ENCODE results near the gene MPEG1. TPM values are rescaled to one million over a fixed set of nuclear protein-coding genes. Genes with fewer than 3 reads are reported as not detected.
A peak's percentile ranks its signal among the peaks of the same experiment; 100 is the strongest.

MPEG1 gene
- total RNA-seq, 2 experiments from 2014 or later = 2.8 to 2.9 TPM

DNA sequence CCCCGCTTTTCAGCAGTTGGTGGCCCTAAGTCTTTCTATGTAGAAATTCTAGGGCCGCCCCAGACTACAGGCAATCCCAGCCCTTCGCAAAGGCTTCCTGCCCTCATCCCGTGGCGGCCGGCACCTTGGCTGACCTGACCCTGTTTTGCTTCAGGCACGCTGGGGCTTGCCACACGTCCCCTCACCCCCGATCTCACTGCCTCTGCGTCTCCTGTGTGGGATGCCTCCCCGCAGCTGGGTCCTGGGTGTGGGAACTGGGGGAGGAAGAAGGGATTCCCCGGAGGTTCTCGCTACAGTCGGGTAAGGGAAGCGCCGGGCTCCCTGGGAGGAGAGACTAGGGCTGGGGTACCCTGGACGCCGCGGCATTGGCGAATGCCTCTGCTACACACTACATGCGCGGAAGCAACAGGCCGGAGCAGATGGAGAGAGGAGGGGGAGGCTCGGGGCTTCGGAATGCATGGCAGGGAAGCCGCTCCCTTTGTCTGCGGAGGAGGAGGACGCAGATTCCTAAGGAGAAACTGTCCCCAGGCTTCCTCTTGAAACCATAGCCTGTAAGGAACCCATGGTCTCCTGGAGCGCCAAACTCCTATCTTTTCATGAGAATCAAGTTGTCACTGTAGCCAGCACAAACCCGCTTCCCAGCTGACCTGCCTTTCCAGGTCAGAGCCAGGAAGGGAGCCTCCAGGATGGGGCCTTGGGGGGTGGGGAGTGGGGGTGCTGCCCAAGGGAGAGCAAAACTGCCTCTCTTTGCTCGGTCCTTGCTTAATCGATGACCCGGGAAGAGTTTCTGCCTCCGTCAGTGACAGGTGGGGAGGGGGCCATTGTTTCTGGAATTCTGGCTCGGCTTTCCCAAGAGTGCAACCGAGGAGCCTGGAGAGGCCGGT lies 39.4 kb downstream of the MPEG1 start:
- DNase-seq (peak in 5 of 14 experiments; percentile 3 to 47 (median 21)), ATAC-seq (ENCODE audit: poor library complexity) (no peak)
- no peak overlapping the region for H3K27ac ChIP-seq (ENCODE audit: low read depth in 1 of 2, low read length in 2 of 2)
- H3K36me3 ChIP-seq (ENCODE audit: insufficient read depth, low read length) = no peaks in the 10 kb centered on the region
- Mint-ChIP-seq H3K27ac (peak overlapping the region; percentile 31), H3K4me3 (peak overlapping the region; percentile 89), H3K9me3 (no peaks in the 10 kb centered on the region), H3K4me1 (ENCODE audit: low read depth) (peaks cover 13% of the 10 kb centered on the region), H3K36me3 (ENCODE audit: low read depth) (peaks cover 5% of the 10 kb centered on the region), H3K27me3 (peaks cover 5% of the 10 kb centered on the region)
- no peaks in the 10 kb centered on the region for H3K27me3 ChIP-seq (ENCODE audit: control insufficient read depth in 1 of 2, insufficient read depth in 2 of 2, low read length in 2 of 2)
- peaks cover 18% of the 10 kb centered on the region for H3K4me1 ChIP-seq (ENCODE audit: insufficient read depth, low read length)
- H3K4me3 ChIP-seq (ENCODE audit: low read length) = peak overlapping the region; percentile 73
- H3K9me3 ChIP-seq (ENCODE audit: control insufficient read depth in 1 of 2, insufficient read depth in 1 of 2, low read length in 2 of 2) = no peaks in the 10 kb centered on the region
- CTCF ChIA-PET = interaction anchor here (2.0 to 2.7 kb wide), 4 partner anchors 13 to 257 kb away, joined by 8 to 51 read pairs (median 10); partner anchors contain the start of genes FAM111A and FAM111B
- POLR2A ChIA-PET = interaction anchor here (1.1 to 2.4 kb wide), 3 partner anchors 99 to 110 kb away, joined by 3 to 6 read pairs (median 4); no protein-coding TSS in a partner anchor
- TF ChIP-seq, protein P1, sequence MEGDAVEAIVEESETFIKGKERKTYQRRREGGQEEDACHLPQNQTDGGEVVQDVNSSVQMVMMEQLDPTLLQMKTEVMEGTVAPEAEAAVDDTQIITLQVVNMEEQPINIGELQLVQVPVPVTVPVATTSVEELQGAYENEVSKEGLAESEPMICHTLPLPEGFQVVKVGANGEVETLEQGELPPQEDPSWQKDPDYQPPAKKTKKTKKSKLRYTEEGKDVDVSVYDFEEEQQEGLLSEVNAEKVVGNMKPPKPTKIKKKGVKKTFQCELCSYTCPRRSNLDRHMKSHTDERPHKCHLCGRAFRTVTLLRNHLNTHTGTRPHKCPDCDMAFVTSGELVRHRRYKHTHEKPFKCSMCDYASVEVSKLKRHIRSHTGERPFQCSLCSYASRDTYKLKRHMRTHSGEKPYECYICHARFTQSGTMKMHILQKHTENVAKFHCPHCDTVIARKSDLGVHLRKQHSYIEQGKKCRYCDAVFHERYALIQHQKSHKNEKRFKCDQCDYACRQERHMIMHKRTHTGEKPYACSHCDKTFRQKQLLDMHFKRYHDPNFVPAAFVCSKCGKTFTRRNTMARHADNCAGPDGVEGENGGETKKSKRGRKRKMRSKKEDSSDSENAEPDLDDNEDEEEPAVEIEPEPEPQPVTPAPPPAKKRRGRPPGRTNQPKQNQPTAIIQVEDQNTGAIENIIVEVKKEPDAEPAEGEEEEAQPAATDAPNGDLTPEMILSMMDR (IDR thresholded peaks at IDR 0.05) = no peak
- intact Hi-C loops (cut with DNase I, micrococcal nuclease) = loop anchor here (2.0 to 10.0 kb wide), 4 partner anchors 13 to 501 kb away; no protein-coding TSS in a partner anchor

DNA sequence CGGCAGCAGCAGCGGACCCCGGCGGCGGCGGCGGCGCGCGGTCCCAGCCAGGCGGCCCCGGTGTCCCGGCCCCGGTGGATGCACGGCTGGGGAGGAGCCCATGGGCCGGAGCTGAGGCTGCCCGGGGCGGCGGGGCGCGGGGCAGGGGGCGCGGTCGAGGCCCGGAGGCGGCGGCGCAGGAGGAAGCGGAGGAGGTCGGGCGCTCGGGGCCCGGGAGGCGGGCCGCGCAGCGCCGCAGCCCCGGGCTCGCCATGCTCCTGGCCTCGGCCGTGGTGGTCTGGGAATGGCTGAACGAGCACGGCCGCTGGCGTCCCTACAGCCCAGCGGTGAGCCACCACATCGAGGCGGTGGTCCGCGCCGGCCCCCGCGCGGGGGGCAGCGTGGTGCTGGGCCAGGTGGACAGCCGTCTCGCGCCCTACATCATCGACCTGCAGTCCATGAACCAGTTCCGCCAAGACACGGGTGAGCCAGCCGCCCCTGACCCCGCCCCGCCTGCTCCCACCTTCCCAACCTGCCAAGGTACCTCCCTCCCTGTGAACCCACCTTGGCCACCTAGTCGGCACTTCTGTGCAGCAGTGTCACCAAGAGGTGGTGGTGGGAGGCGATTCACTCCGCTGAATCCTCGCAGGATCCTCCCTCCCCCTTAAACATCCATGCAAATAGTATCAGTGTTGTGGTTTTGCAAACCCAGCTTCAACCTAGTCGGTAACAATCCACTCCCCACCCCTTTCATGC lies 40.2 kb downstream of the MPEG1 start:
- peak overlapping the region; percentile 31 for H3K27ac Mint-ChIP-seq
- H3K4me1 Mint-ChIP-seq (ENCODE audit: low read depth) = peaks cover 13% of the 10 kb centered on the region
- DNase-seq = peak in 8 of 14 experiments; percentile 3 to 56 (median 18)
- H3K4me3 Mint-ChIP-seq = peak overlapping the region; percentile 89
- ATAC-seq (ENCODE audit: poor library complexity) = peak; percentile 11
- Histone ChIP-seq H3K9me3 (ENCODE audit: control insufficient read depth in 1 of 2, insufficient read depth in 1 of 2, low read length in 2 of 2) (no peaks in the 10 kb centered on the region), H3K36me3 (ENCODE audit: insufficient read depth, low read length) (no peaks in the 10 kb centered on the region), H3K27ac (ENCODE audit: low read depth in 1 of 2, low read length in 2 of 2) (no peak overlapping the region), H3K27me3 (ENCODE audit: control insufficient read depth in 1 of 2, insufficient read depth in 2 of 2, low read length in 2 of 2) (no peaks in the 10 kb centered on the region), H3K4me1 (ENCODE audit: insufficient read depth, low read length) (peaks cover 18% of the 10 kb centered on the region), H3K4me3 (ENCODE audit: low read length) (peak overlapping the region; percentile 73)
- TF ChIP-seq, protein P1 (IDR thresholded peaks at IDR 0.05) = no peak
- H3K36me3 Mint-ChIP-seq (ENCODE audit: low read depth) = peaks cover 5% of the 10 kb centered on the region
- intact Hi-C loops (cut with DNase I, micrococcal nuclease) = loop anchor here (1.0 to 10.0 kb wide), 5 partner anchors 14 to 502 kb away; no protein-coding TSS in a partner anchor
- ChIA-PET POLR2A (interaction anchor here (1.1 to 2.4 kb wide), 8 partner anchors 10 to 111 kb away, joined by 3 to 16 read pairs (median 6); partner anchors contain the start of gene FAM111A), CTCF (interaction anchor here (0.6 to 3.7 kb wide), 20 partner anchors 8 to 1387 kb away, joined by 3 to 51 read pairs (median 7); partner anchors contain the start of genes FAM111A and FAM111B)
- peaks cover 5% of the 10 kb centered on the region for H3K27me3 Mint-ChIP-seq
- H3K9me3 Mint-ChIP-seq = no peaks in the 10 kb centered on the region
